ENCODE data around the gene DPT. TPM values are rescaled to one million over a fixed set of nuclear protein-coding genes. Genes with fewer than 3 reads are reported as not detected.

DPT gene
- total RNA-seq, 1 donor from 2014 or later: not detected

DNA sequence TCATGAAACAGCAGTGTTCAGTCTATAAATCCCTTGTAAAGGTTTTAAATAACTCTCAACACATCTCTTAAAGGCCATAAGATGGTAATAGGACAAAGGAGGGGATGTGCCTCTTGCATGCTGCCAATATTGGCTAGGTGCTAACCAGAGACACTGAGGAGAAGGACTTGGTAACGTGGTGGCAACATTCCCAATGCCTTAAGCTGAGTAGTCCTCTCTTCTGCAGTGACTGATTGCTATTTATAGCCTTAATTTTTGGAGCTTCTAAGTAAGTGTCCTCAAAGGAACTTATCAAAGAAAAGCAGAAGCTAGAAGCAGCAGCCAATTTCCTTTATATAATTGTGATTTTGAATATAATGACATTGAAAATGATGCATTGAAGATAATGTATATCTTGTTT, 63.0 kb downstream of the DPT start:
- no peak for DNase-seq (ENCODE audit: low read depth in 2 of 2)

DNA sequence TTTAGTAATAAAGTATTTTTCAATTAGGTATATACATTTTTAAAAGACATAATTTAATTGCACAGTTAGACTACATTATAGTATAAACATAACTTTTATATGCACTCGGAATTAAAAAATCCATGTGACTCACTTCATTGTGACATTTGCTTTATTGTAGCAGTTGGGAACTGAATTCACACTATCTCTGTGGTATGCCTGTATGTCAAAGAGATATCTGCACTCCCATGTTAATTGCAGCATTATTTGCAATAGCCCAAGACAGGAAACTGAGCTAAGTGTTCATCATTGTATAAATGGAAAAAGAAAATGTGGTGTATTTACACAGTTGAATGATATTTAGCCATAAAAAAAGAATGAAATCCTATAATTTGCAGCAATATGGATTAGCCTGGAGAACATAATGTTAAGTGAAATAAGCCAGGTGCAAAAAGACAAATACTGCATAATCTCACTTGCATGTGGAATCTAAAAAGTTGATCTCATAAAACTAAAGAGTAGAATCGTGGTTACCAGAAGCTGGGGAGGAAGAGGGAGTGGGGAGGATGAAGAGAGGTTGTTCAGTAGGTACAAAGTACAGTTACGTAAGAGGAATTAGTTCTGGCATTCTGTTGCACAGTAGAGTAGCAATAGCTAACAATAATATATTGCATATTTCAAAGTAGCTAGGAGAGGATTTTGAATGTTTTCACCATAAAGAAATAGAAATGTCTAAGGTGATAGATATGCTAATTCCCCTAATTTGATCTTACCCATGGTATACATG, 64.8 kb downstream of the DPT start:
- DNase-seq (ENCODE audit: low read depth in 2 of 2): no peak

DNA sequence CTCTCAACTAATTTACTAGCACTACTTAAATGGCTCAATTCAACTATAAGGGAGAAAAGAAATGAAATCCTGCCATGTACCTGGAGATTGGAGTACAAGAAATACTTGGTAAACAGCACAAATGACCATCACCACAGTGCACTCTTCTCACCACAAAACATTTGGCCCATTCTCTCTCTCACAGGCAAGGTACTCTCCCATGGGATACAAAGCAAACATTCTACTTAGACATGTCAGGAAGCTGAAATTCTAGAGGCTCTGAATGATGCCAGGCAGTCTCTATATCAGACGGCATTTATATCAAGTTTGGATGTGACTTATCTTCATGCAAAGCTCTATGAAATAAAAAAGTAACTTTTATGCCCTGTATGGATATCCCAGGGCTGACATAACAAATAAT, 72.5 kb downstream of the DPT start:
- no peak for DNase-seq (ENCODE audit: low read depth in 2 of 2)

DNA sequence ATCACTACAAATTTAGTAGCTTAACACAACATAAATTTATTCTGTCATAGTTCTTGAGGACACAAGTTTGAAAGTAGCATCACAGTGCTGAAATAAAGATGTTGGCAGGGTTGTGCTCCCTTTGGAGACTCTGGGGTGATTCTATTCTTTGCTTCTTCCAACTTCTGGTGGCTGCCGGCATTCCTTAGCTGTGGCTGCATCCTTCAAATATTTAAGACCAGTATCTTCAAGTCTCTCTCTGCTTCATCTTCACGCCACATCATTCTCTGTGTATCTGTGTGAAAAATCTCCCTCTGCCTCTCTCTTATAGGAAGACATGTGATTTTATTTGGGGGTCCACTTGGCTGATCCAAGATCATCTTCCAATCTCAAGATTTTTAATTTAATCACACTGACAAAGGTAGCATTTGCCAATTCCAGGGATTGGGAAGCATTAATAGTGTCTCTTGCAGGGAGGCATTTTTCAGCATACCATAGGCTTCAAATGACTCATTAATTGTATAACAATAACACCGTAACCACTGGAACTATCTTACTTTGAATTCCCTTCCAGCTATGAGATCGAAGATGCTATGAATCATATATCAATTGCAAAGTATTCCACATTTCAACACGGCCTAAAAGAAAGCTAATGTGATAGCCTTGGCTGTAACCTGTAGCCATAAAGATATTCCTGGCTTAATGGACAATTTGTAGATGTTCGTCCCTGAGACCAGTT, 74.6 kb downstream of the DPT start:
- DNase-seq (ENCODE audit: low read depth in 2 of 2): no peak

DNA sequence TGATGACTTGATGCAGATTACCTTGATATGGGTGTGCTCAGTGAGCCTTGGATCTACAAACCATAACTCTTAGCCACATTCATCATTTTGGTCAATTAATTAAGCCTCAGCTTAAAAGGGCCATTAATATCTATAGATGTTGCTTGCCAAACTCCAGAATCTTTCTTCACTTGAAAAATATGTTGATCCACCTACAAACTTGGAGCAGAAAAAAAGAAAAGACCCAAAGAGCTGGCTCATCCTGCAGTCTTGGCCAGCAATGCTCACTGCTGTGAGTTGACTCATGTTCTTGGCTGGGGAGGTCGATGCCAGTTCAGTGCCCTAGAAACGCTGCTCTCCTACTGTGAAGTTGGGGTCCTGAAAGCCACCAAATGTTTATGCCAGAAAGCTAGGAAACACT, 75.4 kb downstream of the DPT start:
- DNase-seq (ENCODE audit: low read depth in 2 of 2): no peak

DNA sequence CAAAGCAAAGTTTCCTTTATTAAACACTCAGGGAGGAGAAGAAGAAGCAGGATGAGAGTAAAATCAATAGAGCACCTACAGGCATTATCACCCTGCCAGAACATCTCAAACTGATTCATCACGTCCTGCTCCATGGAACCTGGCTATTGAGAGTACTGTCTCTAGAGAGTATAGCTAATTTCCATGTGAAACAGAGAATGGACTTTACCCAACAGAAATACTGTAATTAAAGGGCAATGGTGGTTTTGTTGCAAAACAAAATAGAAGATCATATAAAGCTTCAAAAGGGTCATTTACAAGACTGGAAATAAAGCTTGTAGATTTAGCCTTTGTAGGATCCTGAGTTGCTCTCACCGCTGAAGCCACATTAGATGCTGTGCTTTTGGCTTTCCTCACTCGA, 83.3 kb downstream of the DPT start:
- DNase-seq (ENCODE audit: low read depth in 2 of 2): no peak

Other genes starting within 250 kb of the DPT start
- not detected in 2 replicates for gene XCL2, start 185.2 kb downstream of the DPT start, total RNA-seq
- not detected in 2 replicates for gene XCL1, start 152.6 kb downstream of the DPT start, total RNA-seq